ENCODE measurements around the gene ZNF133.

The ZNF133 gene

DNA sequence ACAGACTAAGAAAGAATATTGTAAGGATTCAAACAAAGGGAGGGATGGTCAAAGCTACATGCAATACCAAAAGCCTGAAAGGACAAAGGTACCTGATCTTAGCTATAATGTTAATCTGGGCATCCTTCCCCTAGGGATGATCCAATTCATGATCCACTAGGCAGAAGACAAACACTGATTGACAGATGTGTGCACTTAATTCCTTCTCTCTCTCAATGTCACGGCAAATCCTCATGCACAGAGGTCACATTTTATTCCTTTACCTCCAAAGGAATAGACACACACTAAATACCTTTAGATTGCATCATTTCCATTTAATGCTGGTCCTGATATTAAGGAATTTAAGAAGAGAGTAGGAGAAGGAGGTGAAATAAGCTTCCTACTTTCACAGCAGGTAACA lies 73.4 kb downstream of the ZNF133 start:
- DNase-seq (ENCODE audit: low read depth in 2 of 2) = no peak

DNA sequence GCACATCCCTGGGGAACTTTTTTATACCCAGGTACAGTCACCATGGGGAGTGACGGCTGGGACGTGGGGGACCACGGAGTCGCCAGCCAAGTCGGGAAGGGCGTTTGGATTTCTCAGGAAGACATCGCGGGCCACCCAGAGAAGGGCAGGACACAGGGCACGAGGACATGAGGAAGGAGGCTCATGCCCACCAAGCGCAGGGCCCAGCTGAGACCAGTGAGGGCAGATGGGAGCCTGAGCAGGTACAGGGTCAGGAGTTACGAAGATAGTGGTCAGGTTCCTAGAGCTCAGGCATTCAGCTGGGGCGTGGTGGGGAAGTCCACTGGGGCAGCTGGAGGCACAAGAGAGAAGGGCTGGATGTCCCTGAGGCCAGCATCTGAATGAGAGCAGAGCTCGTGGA lies 74.6 kb downstream of the ZNF133 start:
- no peak for DNase-seq (ENCODE audit: low read depth in 2 of 2)

DNA sequence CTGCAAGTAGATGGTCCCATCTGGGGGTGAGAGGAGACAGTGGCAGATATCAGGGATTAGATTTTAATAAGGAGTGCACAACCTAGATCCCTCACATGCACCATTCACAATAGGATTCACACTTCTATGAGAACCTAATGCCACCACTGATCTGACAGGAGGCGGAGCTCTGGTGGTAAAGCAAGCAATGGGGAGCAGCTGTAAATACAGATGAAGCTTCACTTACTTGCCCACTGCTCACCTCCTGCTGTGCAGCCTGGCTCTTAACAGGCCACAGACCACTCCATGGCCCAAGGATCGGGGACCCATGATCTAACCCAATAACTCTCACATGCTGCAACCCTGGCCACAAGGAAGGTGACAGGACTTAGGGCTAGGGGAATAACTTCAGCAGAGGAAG lies 75.4 kb downstream of the ZNF133 start:
- no peak for DNase-seq (ENCODE audit: low read depth in 2 of 2)

DNA sequence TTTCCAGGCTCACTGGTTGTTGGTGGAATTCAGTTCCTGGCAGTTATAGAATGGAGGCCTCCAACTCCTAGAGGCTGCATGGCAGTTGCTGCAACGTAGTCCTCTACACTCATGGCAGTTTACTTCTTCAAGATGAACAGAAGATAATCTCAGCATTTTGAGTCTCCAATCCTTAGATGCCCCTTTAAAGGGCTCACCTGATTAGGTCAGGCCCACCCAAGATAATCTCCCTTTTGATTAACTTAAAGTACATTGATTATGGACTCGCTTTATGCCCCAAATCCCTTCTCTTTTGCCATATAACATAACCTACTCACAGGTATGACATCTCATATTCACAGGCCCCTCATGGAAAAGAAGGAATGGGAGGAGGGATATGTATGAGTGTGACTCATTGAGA lies 76.4 kb downstream of the ZNF133 start:
- DNase-seq (ENCODE audit: low read depth in 2 of 2) = no peak
